SU-DHL-6 (cell line): Measurements from ENCODE around the gene CAPN1.

Experiments
- H2AFZ ChIP-seq: fragments of 200-600 bp; sonication (generic); 2 replicates; pipeline ENCODE4 v1.6.1; 2014; ENCODE audit warnings: low read depth, mild to moderate bottlenecking, moderate library complexity, mixed read lengths, antibody characterized with exemption, low read length; ENCODE audit not compliant: severe bottlenecking
- H3F3A ChIP-seq: fragments of 200-600 bp; shearing (Covaris generic); 2 replicates; pipeline ENCODE4 v1.6.0; 2016; ENCODE audit warnings: antibody characterized with exemption, mild to moderate bottlenecking; ENCODE audit not compliant: insufficient read depth
- H3K27ac ChIP-seq: fragments of 200-600 bp; sonication (generic); 2 replicates; pipeline ENCODE4 v1.5.1; 2016; ENCODE audit warnings: low read depth, mild to moderate bottlenecking, low read length, moderate library complexity, mixed read lengths
- H3K27me3 ChIP-seq: fragments of 200-600 bp; sonication (generic), shearing (Covaris generic); 2 replicates; pipeline ENCODE4 v1.6.0; 2014; ENCODE audit warnings: mild to moderate bottlenecking, low read length
- H3K36me3 ChIP-seq: fragments of 200-600 bp; sonication (generic); 2 replicates; pipeline ENCODE4 v1.6.1; 2014; ENCODE audit warnings: mild to moderate bottlenecking, low read length, mixed read lengths
- H3K4me2 ChIP-seq: fragments of 300-600, 200-600 bp; shearing (Covaris generic), sonication (generic); 2 replicates; pipeline ENCODE4 v1.6.0; 2014; ENCODE audit warnings: low read length, low read depth, mild to moderate bottlenecking; ENCODE audit not compliant: poor library complexity, severe bottlenecking
- H3K4me3 ChIP-seq: fragments of 200-600 bp; sonication (generic); 2 replicates; pipeline ENCODE4 v1.5.1; 2014; ENCODE audit warnings: antibody characterized with exemption, low read length, mild to moderate bottlenecking, mixed read lengths; ENCODE audit not compliant: insufficient read depth, poor library complexity, severe bottlenecking
- H3K79me2 ChIP-seq: fragments of 200-600 bp; sonication (generic); 2 replicates; pipeline ENCODE4 v1.6.1; 2014; ENCODE audit warnings: mild to moderate bottlenecking, low read length, moderate library complexity; ENCODE audit not compliant: insufficient read depth
- H3K9ac ChIP-seq: fragments of 200-600 bp; sonication (generic); 2 replicates; pipeline ENCODE4 v1.7.0; 2014; ENCODE audit warnings: mild to moderate bottlenecking, low read length
- H3K9me2 ChIP-seq: fragments of 200-600 bp; sonication (generic); replicated peaks from 2 replicates; pipeline ENCODE4 v1.6.1; 2014; ENCODE audit warnings: low read length; ENCODE audit not compliant: insufficient read depth
- H3K9me3 ChIP-seq: fragments of 200-600 bp; sonication (generic); 2 replicates; pipeline ENCODE4 v1.6.1; 2014; ENCODE audit warnings: low read length, mixed read lengths; ENCODE audit not compliant: insufficient read depth
- H4K20me1 ChIP-seq: fragments of 200-600 bp; sonication (generic); 2 replicates; pipeline ENCODE4 v1.6.1; 2014; ENCODE audit warnings: low read depth, mild to moderate bottlenecking, antibody characterized with exemption, low read length, moderate library complexity, mixed read lengths
- EZH2phosphoT487 ChIP-seq: fragments of 200-600 bp; sonication (generic), shearing (Covaris generic); conservative IDR thresholded peaks from 2 replicates; pipeline ENCODE4 v1.6.1; 2018; ENCODE audit warnings: mild to moderate bottlenecking, antibody characterized with exemption, low read length, moderate library complexity, mixed read lengths
- TF ChIP-seq, protein P1 (sequence below): fragments of 200-600 bp; sonication (generic); IDR thresholded peaks from one replicate; pipeline ENCODE4 v1.5.1; 2017; ENCODE audit warnings: antibody characterized with exemption, mild to moderate bottlenecking, low read length, moderate library complexity; ENCODE audit not compliant: insufficient read depth, poor library complexity, severe bottlenecking

The CAPN1 gene

GRCh38 chr11:65184146-65184545, 2.4 kb downstream of the CAPN1 start:
- H3K36me3 ChIP-seq = no peaks in the 10 kb centered on the region
- H3K9ac ChIP-seq = no peak overlapping the region

GRCh38 chr11:65185171-65185570, 3.4 kb downstream of the CAPN1 start:
- Histone ChIP-seq H3K9me2 (no peaks in the 10 kb centered on the region), H3K27ac (no peak overlapping the region), H3K36me3 (0 out of 2 replicates have a peak, but pooled peaks cover 2% of the 10 kb centered on the region), H3K4me3 (no peak overlapping the region), H2AFZ (no peak overlapping the region), H3K79me2 (peaks cover 6% of the 10 kb centered on the region; the same call in 1 of the 2 replicates), H3K9ac (no peak overlapping the region), H3K4me2 (no peak overlapping the region), H4K20me1 (no peaks in the 10 kb centered on the region), H3K9me3 (no peaks in the 10 kb centered on the region), H3K27me3 (no peaks in the 10 kb centered on the region), H3F3A (0 out of 2 replicates have a peak, but pooled peaks cover 8% of the 10 kb centered on the region)
- no peak for TF ChIP-seq EZH2phosphoT487
- TF ChIP-seq, protein P1, sequence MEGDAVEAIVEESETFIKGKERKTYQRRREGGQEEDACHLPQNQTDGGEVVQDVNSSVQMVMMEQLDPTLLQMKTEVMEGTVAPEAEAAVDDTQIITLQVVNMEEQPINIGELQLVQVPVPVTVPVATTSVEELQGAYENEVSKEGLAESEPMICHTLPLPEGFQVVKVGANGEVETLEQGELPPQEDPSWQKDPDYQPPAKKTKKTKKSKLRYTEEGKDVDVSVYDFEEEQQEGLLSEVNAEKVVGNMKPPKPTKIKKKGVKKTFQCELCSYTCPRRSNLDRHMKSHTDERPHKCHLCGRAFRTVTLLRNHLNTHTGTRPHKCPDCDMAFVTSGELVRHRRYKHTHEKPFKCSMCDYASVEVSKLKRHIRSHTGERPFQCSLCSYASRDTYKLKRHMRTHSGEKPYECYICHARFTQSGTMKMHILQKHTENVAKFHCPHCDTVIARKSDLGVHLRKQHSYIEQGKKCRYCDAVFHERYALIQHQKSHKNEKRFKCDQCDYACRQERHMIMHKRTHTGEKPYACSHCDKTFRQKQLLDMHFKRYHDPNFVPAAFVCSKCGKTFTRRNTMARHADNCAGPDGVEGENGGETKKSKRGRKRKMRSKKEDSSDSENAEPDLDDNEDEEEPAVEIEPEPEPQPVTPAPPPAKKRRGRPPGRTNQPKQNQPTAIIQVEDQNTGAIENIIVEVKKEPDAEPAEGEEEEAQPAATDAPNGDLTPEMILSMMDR = no peak

More at GRCh38 chr11:65184146-65184545, 2.4 kb downstream of the CAPN1 start:
- H3F3A ChIP-seq = peaks cover 13% of the 10 kb centered on the region; the same call in 1 of the 2 replicates
- H3K27me3 ChIP-seq = no peaks in the 10 kb centered on the region
- H3K27ac ChIP-seq = no peak overlapping the region
- H3K9me2 ChIP-seq = no peaks in the 10 kb centered on the region
- H4K20me1 ChIP-seq = no peaks in the 10 kb centered on the region
- H3K9me3 ChIP-seq = no peaks in the 10 kb centered on the region
- peaks cover 6% of the 10 kb centered on the region; the same call in 1 of the 2 replicates for H3K79me2 ChIP-seq
- H3K4me3 ChIP-seq = no peak overlapping the region
- TF ChIP-seq, protein P1 = no peak
- TF ChIP-seq EZH2phosphoT487 = no peak
- H2AFZ ChIP-seq = no peak overlapping the region
- no peak overlapping the region for H3K4me2 ChIP-seq

GRCh38 chr11:65185869-65186341, 4.2 kb downstream of the CAPN1 start:
- 0 out of 2 replicates have a peak, but pooled peaks cover 4% of the 10 kb centered on the region for H3F3A ChIP-seq
- TF ChIP-seq EZH2phosphoT487 = no peak
- TF ChIP-seq, protein P1 = no peak
- H3K9me3 ChIP-seq = no peaks in the 10 kb centered on the region
- peaks cover 6% of the 10 kb centered on the region; the same call in 1 of the 2 replicates for H3K79me2 ChIP-seq
- no peaks in the 10 kb centered on the region for H3K9me2 ChIP-seq
- no peak overlapping the region for H2AFZ ChIP-seq
- H3K4me2 ChIP-seq = no peak overlapping the region
- H3K9ac ChIP-seq = no peak overlapping the region
- H3K27me3 ChIP-seq = no peaks in the 10 kb centered on the region
- no peak overlapping the region for H3K27ac ChIP-seq
- H3K4me3 ChIP-seq = no peak overlapping the region
- 0 out of 2 replicates have a peak, but pooled peaks cover 2% of the 10 kb centered on the region for H3K36me3 ChIP-seq
- no peaks in the 10 kb centered on the region for H4K20me1 ChIP-seq
